ENCODE results near the gene GCKR. TPM values are rescaled to one million over a fixed set of nuclear protein-coding genes. Genes with fewer than 3 reads are reported as not detected.

The GCKR gene, protein sequence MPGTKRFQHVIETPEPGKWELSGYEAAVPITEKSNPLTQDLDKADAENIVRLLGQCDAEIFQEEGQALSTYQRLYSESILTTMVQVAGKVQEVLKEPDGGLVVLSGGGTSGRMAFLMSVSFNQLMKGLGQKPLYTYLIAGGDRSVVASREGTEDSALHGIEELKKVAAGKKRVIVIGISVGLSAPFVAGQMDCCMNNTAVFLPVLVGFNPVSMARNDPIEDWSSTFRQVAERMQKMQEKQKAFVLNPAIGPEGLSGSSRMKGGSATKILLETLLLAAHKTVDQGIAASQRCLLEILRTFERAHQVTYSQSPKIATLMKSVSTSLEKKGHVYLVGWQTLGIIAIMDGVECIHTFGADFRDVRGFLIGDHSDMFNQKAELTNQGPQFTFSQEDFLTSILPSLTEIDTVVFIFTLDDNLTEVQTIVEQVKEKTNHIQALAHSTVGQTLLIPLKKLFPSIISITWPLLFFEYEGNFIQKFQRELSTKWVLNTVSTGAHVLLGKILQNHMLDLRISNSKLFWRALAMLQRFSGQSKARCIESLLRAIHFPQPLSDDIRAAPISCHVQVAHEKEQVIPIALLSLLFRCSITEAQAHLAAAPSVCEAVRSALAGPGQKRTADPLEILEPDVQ
- total RNA-seq (not detected in 2 replicates), polyA plus RNA-seq (not detected in 2 replicates)

DNA sequence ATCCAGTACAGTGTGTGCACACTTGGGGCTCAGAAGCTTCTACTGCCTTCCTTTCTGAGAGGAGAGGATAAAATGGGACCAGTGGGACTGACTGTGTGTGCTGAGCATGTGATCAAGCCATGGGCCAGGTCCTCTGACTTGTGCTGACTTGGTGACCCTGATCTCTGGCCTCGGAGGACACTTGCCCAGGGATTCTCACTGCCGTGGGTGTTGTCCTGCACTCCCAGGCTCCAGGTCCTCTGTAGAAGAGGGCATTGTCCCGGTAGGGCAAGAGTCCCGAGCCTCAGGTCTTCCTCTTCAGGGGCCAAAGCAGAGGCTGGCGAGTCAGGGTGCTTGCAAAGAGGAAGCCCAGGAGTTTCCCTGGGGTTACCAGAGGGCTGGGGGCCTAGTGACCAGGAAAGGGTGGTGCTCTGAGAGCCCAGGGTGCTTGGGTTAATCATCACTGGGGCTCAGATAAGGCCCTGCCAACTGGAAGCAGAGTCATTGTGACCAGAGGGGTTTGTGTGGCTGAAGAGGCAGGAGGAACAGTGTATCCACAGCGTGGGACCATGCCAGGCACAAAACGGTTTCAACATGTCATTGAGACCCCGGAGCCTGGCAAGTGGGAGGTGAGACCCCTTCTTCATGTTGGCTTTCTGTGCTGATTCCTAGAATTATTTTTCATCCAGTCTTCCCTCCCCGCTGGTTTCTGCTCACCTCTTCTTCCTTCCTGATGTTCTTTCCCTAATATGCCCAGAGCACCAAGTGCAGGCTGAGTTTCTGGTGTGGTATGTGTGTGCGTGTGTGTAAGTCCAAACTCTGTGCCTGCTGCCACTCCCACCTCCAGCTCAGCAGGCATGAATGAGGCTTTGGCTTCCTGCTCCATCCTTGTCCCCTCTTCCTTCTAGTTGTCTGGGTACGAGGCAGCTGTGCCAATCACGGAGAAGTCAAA, at the start of gene GCKR:
TSS of gene GCKR (plus strand) at position 483 of the 931 bp plus-strand sequence. CDS start at position 549, 66 bp downstream.
- no peak within 1 kb of the TSS for H3K27ac ChIP-seq
- TF ChIP-seq, protein P1, sequence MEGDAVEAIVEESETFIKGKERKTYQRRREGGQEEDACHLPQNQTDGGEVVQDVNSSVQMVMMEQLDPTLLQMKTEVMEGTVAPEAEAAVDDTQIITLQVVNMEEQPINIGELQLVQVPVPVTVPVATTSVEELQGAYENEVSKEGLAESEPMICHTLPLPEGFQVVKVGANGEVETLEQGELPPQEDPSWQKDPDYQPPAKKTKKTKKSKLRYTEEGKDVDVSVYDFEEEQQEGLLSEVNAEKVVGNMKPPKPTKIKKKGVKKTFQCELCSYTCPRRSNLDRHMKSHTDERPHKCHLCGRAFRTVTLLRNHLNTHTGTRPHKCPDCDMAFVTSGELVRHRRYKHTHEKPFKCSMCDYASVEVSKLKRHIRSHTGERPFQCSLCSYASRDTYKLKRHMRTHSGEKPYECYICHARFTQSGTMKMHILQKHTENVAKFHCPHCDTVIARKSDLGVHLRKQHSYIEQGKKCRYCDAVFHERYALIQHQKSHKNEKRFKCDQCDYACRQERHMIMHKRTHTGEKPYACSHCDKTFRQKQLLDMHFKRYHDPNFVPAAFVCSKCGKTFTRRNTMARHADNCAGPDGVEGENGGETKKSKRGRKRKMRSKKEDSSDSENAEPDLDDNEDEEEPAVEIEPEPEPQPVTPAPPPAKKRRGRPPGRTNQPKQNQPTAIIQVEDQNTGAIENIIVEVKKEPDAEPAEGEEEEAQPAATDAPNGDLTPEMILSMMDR (IDR thresholded peaks at IDR 0.05; ENCODE audit: low read depth, low read length) = no peak
- no peak within 1 kb of the TSS for H3K4me3 ChIP-seq
- peak in 1 of 2 donors; percentile 36 for DNase-seq (ENCODE audit: low read depth in 1 of 2, low spot score in 1 of 2)
- H3K9me3 ChIP-seq (ENCODE audit: low read depth) = no peaks in the 10 kb centered on the region
- no peaks in the 10 kb centered on the region for H3K36me3 ChIP-seq
- H3K4me1 ChIP-seq (ENCODE audit: low read depth) = no peaks in the 10 kb centered on the region
- peaks cover 21% of the 10 kb centered on the region for H3K27me3 ChIP-seq

DNA sequence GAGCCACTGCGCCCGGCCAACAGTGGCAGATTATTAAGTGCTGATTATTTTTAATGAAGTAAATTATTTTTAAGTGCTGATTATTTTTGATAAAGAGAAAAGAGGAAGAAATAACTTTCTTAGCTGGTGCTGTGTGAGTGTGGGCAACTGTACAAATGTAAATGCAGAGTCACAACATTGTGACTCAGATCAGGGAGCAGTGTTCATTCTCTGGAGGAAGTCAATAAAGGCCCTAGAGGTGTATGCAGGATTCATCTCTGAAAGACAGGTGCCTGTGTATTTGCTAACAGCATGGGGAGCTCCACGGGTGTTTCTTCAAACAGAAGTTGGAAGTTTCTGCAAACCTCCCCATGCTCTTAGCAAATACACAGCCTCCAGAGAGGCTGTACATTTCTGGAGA, 48.3 kb upstream of the GCKR start:
- TF ChIP-seq, protein P1 (IDR thresholded peaks at IDR 0.05; ENCODE audit: low read depth, low read length) = no peak
- Histone ChIP-seq H3K27me3 (no peaks in the 10 kb centered on the region), H3K4me1 (ENCODE audit: low read depth) (no peaks in the 10 kb centered on the region), H3K4me3 (no peak overlapping the region), H3K27ac (no peak overlapping the region), H3K36me3 (peaks cover 31% of the 10 kb centered on the region), H3K9me3 (ENCODE audit: low read depth) (no peaks in the 10 kb centered on the region)
- DNase-seq (ENCODE audit: low read depth in 1 of 2, low spot score in 1 of 2) = no peak

DNA sequence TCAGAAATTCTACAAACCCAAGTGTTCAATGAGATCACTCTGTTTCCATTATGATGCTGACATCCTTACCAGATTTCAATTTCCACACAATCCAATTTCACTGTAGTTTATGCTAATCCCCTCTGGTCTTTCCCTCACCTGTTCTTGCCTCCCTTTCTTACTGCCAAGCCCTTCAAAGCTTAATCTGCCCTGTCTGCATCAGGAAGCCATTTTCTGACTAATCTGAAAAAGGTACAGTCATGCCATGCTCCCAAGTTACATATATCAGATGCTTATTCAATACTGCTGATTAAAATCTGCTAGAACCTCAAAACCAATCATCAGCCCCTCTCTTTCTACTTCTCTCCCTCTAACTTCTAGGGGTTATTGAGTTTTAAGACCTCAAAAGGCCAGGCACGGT, 45.5 kb upstream of the GCKR start:
- Histone ChIP-seq H3K4me3 (no peak overlapping the region), H3K27ac (no peak overlapping the region), H3K9me3 (ENCODE audit: low read depth) (no peaks in the 10 kb centered on the region), H3K4me1 (ENCODE audit: low read depth) (no peaks in the 10 kb centered on the region), H3K27me3 (no peaks in the 10 kb centered on the region), H3K36me3 (peaks cover 36% of the 10 kb centered on the region)
- no peak for DNase-seq (ENCODE audit: low read depth in 1 of 2, low spot score in 1 of 2)
- TF ChIP-seq, protein P1 (IDR thresholded peaks at IDR 0.05; ENCODE audit: low read depth, low read length) = no peak

DNA sequence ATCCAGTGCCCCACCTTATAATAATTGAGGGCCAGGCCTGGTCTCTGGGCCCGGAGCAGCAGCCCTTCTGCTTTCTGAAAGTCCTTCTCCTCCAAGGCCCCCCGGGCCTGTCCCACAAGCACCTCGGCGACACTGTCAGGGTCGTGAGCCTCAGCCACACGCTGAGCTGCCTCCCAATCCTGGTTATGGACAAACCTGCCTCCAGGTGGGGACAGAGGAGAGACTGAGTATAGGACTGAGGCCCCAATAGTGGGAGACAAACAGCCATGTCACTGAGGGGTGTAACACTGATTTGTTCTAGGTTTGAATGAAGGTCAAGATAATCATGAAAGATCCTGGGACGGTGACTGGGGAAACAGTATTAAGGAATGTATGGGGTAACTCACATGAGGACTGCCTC, 42.7 kb upstream of the GCKR start:
- TF ChIP-seq, protein P1 (IDR thresholded peaks at IDR 0.05; ENCODE audit: low read depth, low read length) = no peak
- Histone ChIP-seq H3K4me1 (ENCODE audit: low read depth) (no peaks in the 10 kb centered on the region), H3K4me3 (no peak overlapping the region), H3K27ac (no peak overlapping the region), H3K27me3 (no peaks in the 10 kb centered on the region), H3K36me3 (peaks cover 47% of the 10 kb centered on the region), H3K9me3 (ENCODE audit: low read depth) (no peaks in the 10 kb centered on the region)
- DNase-seq (ENCODE audit: low read depth in 1 of 2, low spot score in 1 of 2) = no peak

DNA sequence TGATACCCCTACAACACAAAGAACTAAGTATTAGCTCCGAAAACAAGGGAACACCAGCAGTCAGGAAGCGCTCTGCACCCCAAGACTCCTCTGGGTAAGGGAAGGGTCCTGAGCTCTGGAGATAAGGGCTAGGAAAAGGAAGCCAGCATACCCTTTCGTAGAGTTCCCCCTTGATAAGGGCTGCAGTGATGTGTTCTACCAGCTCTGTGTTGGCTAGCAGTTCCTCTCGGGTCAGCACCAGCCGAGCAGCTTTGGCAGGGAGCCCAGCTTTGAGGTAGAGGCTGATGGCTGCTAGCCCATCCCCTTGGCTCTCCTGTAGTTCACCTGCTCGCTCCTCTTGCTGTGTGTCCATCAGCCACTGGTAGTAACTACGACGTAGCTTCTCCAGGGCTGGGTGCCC, 35.5 kb upstream of the GCKR start:
- peaks cover 30% of the 10 kb centered on the region for H3K36me3 ChIP-seq
- TF ChIP-seq, protein P1 (IDR thresholded peaks at IDR 0.05; ENCODE audit: low read depth, low read length) = no peak
- no peak for DNase-seq (ENCODE audit: low read depth in 1 of 2, low spot score in 1 of 2)
- no peaks in the 10 kb centered on the region for H3K4me1 ChIP-seq (ENCODE audit: low read depth)
- no peaks in the 10 kb centered on the region for H3K27me3 ChIP-seq
- no peaks in the 10 kb centered on the region for H3K9me3 ChIP-seq (ENCODE audit: low read depth)
- H3K27ac ChIP-seq = no peak overlapping the region
- no peak overlapping the region for H3K4me3 ChIP-seq

Measured in cardiac muscle cell (in vitro differentiated cells and primary cell).